IPS DF 6.9 (cell line): ENCODE data around the gene SPTBN1.

ENCODE experiments used
- DNase-seq: peaks from one replicate; pipeline ENCODE4 v3.0.0-alpha.2; 2013; ENCODE audit warnings: low read depth, low spot score
- H3K27ac ChIP-seq: one replicate; pipeline ENCODE4 v1.5.1; 2013; ENCODE audit warnings: low read length, control low read depth
- H3K27me3 ChIP-seq: 2 replicates; pipeline ENCODE4 v1.6.1; 2013; ENCODE audit warnings: mild to moderate bottlenecking, low read length; ENCODE audit not compliant: control insufficient read depth, insufficient read depth
- H3K36me3 ChIP-seq: 2 replicates; pipeline ENCODE4 v1.6.1; 2013; ENCODE audit warnings: low read length; ENCODE audit not compliant: control insufficient read depth, insufficient read depth
- H3K4me1 ChIP-seq: 2 replicates; pipeline ENCODE4 v1.6.1; 2013; ENCODE audit warnings: low read length; ENCODE audit not compliant: control insufficient read depth, insufficient read depth
- H3K4me3 ChIP-seq: 2 replicates; pipeline ENCODE4 v1.5.1; 2013; ENCODE audit warnings: mild to moderate bottlenecking, low read length
- H3K9me3 ChIP-seq: 2 replicates; pipeline ENCODE4 v1.6.1; 2013; ENCODE audit warnings: low read length, inconsistent platforms; ENCODE audit not compliant: control insufficient read depth, insufficient read depth
- WGBS: extraction: QIAGEN DNeasy Blood & Tissue Kit; methylation state at CpG from one replicate; pipeline ENCODE4 v1.1.7; 2013; ENCODE audit warnings: mixed read lengths, missing lambda C conversion rate; ENCODE audit not compliant: insufficient read length, insufficient coverage; 5-methylcytosine and 5-hydroxymethylcytosine counted together

SPTBN1 gene

GRCh38 chr2:54629914-54630857, 174.1 kb downstream of the SPTBN1 start:
- no peak for DNase-seq
- Histone ChIP-seq H3K4me3 (no peak overlapping the region), H3K36me3 (peaks cover 39% of the 10 kb centered on the region), H3K9me3 (no peaks in the 10 kb centered on the region), H3K27me3 (no peaks in the 10 kb centered on the region), H3K4me1 (no peaks in the 10 kb centered on the region), H3K27ac (no peak overlapping the region)
- no CpG with 5 or more reads among the region's 11 CpGs for WGBS

GRCh38 chr2:54630858-54631497, 174.9 kb downstream of the SPTBN1 start:
- H3K27me3 ChIP-seq: no peaks in the 10 kb centered on the region
- no peak for DNase-seq
- no peaks in the 10 kb centered on the region for H3K4me1 ChIP-seq
- no CpG with 5 or more reads among the region's 30 CpGs for WGBS
- peaks cover 36% of the 10 kb centered on the region for H3K36me3 ChIP-seq
- H3K4me3 ChIP-seq: no peak overlapping the region
- H3K27ac ChIP-seq: no peak overlapping the region
- H3K9me3 ChIP-seq: no peaks in the 10 kb centered on the region

- peaks cover 36% of the 10 kb centered on the region for H3K36me3 ChIP-seq
- H3K4me1 ChIP-seq: no peaks in the 10 kb centered on the region
- H3K27ac ChIP-seq: no peak overlapping the region
- no peaks in the 10 kb centered on the region for H3K27me3 ChIP-seq
- WGBS: no CpG with 5 or more reads among the region's 4 CpGs
- no peaks in the 10 kb centered on the region for H3K9me3 ChIP-seq
- no peak for DNase-seq
- no peak overlapping the region for H3K4me3 ChIP-seq
These were observed 175.6 kb downstream of the SPTBN1 start for GRCh38 chr2:54631755-54632154.

- Histone ChIP-seq H3K36me3 (peaks cover 33% of the 10 kb centered on the region), H3K27ac (no peak overlapping the region), H3K27me3 (no peaks in the 10 kb centered on the region), H3K4me1 (no peaks in the 10 kb centered on the region), H3K4me3 (no peak overlapping the region), H3K9me3 (no peaks in the 10 kb centered on the region)
- WGBS: no CpG with 5 or more reads among the region's 12 CpGs
- DNase-seq: no peak
These were observed 176.9 kb downstream of the SPTBN1 start for GRCh38 chr2:54632733-54633692.

GRCh38 chr2:54634021-54634420, 177.9 kb downstream of the SPTBN1 start:
- WGBS: no CpG with 5 or more reads among the region's 3 CpGs
- Histone ChIP-seq H3K4me1 (no peaks in the 10 kb centered on the region), H3K4me3 (no peak overlapping the region), H3K27ac (no peak overlapping the region), H3K27me3 (no peaks in the 10 kb centered on the region), H3K9me3 (no peaks in the 10 kb centered on the region), H3K36me3 (peaks cover 33% of the 10 kb centered on the region)
- no peak for DNase-seq

GRCh38 chr2:54634564-54635511, 178.7 kb downstream of the SPTBN1 start:
- no CpG with 5 or more reads among the region's 16 CpGs for WGBS
- H3K27me3 ChIP-seq: no peaks in the 10 kb centered on the region
- no peaks in the 10 kb centered on the region for H3K9me3 ChIP-seq
- DNase-seq: no peak
- no peak overlapping the region for H3K4me3 ChIP-seq
- H3K4me1 ChIP-seq: no peaks in the 10 kb centered on the region
- peaks cover 26% of the 10 kb centered on the region for H3K36me3 ChIP-seq
- H3K27ac ChIP-seq: no peak overlapping the region

GRCh38 chr2:54635554-54636152, 179.5 kb downstream of the SPTBN1 start:
- H3K36me3 ChIP-seq: peaks cover 20% of the 10 kb centered on the region

GRCh38 chr2:54636415-54637139, 180.4 kb downstream of the SPTBN1 start:
- Histone ChIP-seq H3K9me3 (no peaks in the 10 kb centered on the region), H3K4me1 (no peaks in the 10 kb centered on the region), H3K36me3 (peaks cover 11% of the 10 kb centered on the region; the same call in 1 of the 2 replicates), H3K27me3 (no peaks in the 10 kb centered on the region), H3K27ac (no peak overlapping the region), H3K4me3 (no peak overlapping the region)
- no peak for DNase-seq
- WGBS: no CpG with 5 or more reads among the region's 9 CpGs

More at GRCh38 chr2:54635554-54636152, 179.5 kb downstream of the SPTBN1 start:
- Histone ChIP-seq H3K4me1 (no peaks in the 10 kb centered on the region), H3K9me3 (no peaks in the 10 kb centered on the region), H3K27me3 (no peaks in the 10 kb centered on the region), H3K4me3 (no peak overlapping the region), H3K27ac (no peak overlapping the region)
- no CpG with 5 or more reads among the region's 3 CpGs for WGBS
- DNase-seq: no peak

- DNase-seq: no peak
- no CpG with 5 or more reads among the region's 3 CpGs for WGBS
- Histone ChIP-seq H3K4me3 (no peak overlapping the region), H3K9me3 (no peaks in the 10 kb centered on the region), H3K4me1 (no peaks in the 10 kb centered on the region), H3K36me3 (peaks cover 11% of the 10 kb centered on the region; the same call in 1 of the 2 replicates), H3K27ac (no peak overlapping the region), H3K27me3 (no peaks in the 10 kb centered on the region)
These were observed 182.0 kb downstream of the SPTBN1 start for GRCh38 chr2:54638103-54638502.
